Neutrophil (primary cell): Measurements from ENCODE around the gene PIEZO1.
A peak's percentile ranks its signal among the peaks of the same experiment; 100 is the strongest.

ENCODE experiments used
- H3K27ac ChIP-seq: fragments of 200-600 bp; sonication (generic); 2 replicates; pipeline ENCODE4 v1.5.1; 2016; ENCODE audit warnings: mild to moderate bottlenecking, moderate library complexity
- H3K27me3 ChIP-seq: fragments of 200-600 bp; sonication (generic); 2 replicates; pipeline ENCODE4 v1.6.0; 2016; ENCODE audit warnings: mild to moderate bottlenecking
- H3K36me3 ChIP-seq: fragments of 200-600 bp; sonication (generic); 2 replicates; pipeline ENCODE4 v1.5.1; 2017
- H3K4me1 ChIP-seq, 2 experiments: fragments of 200-600 bp in 1 of 2; sonication (generic) in 1 of 2; 1 replicate in 1 of 2; 2 replicates in 1 of 2; pipeline versions ENCODE4 v1.5.1 to v1.6.1; 2013 to 2016; ENCODE audit warnings: low read depth in 1 of 2, low read length in 1 of 2, mild to moderate bottlenecking in 1 of 2, moderate library complexity in 1 of 2; ENCODE audit not compliant: control insufficient read depth in 1 of 2, insufficient read depth in 1 of 2
- H3K4me3 ChIP-seq, 2 experiments: fragments of 200-600 bp in 1 of 2; sonication (generic) in 1 of 2; 1 replicate in 1 of 2; 2 replicates in 1 of 2; pipeline ENCODE4 v1.5.1; 2013 to 2016; ENCODE audit warnings: low read depth in 1 of 2, low read length in 1 of 2, mild to moderate bottlenecking in 1 of 2, moderate library complexity in 1 of 2
- H3K9me3 ChIP-seq: fragments of 200-600 bp; sonication (generic); 2 replicates; pipeline ENCODE4 v1.5.1; 2016
- TF ChIP-seq, protein P1 (sequence below): fragments of 200-600 bp; sonication (generic); IDR thresholded peaks from 2 replicates; pipeline ENCODE4 v1.5.1; 2016; ENCODE audit warnings: antibody characterized with exemption

The PIEZO1 gene

GRCh38 chr16:88700636-88701482 lies 84.2 kb downstream of the PIEZO1 start:
- Histone ChIP-seq H3K4me3 (peak overlapping the region; percentile 91 to 99), H3K36me3 (peaks cover 54% of the 10 kb centered on the region), H3K27me3 (no peaks in the 10 kb centered on the region), H3K4me1 (peaks cover 77 to 80% of the 10 kb centered on the region in 2 experiments), H3K27ac (peak overlapping the region; percentile 100), H3K9me3 (no peaks in the 10 kb centered on the region)
- TF ChIP-seq, protein P1, sequence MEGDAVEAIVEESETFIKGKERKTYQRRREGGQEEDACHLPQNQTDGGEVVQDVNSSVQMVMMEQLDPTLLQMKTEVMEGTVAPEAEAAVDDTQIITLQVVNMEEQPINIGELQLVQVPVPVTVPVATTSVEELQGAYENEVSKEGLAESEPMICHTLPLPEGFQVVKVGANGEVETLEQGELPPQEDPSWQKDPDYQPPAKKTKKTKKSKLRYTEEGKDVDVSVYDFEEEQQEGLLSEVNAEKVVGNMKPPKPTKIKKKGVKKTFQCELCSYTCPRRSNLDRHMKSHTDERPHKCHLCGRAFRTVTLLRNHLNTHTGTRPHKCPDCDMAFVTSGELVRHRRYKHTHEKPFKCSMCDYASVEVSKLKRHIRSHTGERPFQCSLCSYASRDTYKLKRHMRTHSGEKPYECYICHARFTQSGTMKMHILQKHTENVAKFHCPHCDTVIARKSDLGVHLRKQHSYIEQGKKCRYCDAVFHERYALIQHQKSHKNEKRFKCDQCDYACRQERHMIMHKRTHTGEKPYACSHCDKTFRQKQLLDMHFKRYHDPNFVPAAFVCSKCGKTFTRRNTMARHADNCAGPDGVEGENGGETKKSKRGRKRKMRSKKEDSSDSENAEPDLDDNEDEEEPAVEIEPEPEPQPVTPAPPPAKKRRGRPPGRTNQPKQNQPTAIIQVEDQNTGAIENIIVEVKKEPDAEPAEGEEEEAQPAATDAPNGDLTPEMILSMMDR = peak; percentile 39

DNA sequence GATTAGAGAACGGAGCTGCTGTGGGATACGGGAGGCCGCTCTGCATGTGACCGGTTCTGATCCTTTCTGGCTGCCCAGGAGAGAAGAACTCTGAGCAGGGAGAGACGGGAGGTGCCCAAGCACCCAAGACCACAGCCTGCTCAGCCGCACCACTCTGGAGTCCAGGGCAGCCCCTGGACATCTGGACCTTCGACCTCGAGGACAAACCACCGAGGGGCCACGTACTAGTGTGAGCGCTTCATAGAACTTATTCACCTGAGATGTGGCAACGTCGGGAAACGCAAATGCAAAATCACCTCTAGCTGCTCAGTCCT lies 84.7 kb downstream of the PIEZO1 start:
- H3K27ac ChIP-seq = peak overlapping the region; percentile 100
- peaks cover 76 to 78% of the 10 kb centered on the region in 2 experiments for H3K4me1 ChIP-seq
- peaks cover 60% of the 10 kb centered on the region for H3K36me3 ChIP-seq
- H3K4me3 ChIP-seq = peak overlapping the region; percentile 91 to 99
- no peaks in the 10 kb centered on the region for H3K27me3 ChIP-seq
- TF ChIP-seq, protein P1 = no peak
- no peaks in the 10 kb centered on the region for H3K9me3 ChIP-seq

GRCh38 chr16:88699180-88699579 lies 85.8 kb downstream of the PIEZO1 start:
- H3K4me1 ChIP-seq = peaks cover 65 to 67% of the 10 kb centered on the region in 2 experiments
- no peaks in the 10 kb centered on the region for H3K9me3 ChIP-seq
- H3K36me3 ChIP-seq = peaks cover 71% of the 10 kb centered on the region
- peak overlapping the region; percentile 100 for H3K27ac ChIP-seq
- peak overlapping the region; percentile 91 to 99 for H3K4me3 ChIP-seq
- TF ChIP-seq, protein P1 = no peak
- H3K27me3 ChIP-seq = no peaks in the 10 kb centered on the region

DNA sequence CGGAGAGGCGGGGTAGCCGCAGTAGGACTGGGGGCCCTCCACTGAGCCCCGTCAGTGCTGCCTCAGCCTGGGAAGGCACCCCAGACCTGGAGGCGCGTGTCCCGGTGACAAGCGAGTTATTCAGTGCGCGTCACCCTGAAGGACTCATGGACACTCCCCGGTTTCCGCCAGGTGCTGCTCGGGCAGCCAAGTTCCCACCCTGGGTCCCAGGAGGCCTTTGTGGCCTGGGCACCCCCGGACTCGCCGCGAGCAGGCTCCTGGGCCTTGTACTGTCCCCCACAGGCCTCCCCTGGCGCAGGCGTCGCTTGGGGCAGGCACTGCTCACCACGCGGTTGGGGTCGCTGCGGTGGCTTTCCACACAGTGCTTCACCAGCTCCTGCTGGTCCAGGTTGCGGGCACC lies 86.4 kb downstream of the PIEZO1 start:
- TF ChIP-seq, protein P1 = no peak
- no peaks in the 10 kb centered on the region for H3K27me3 ChIP-seq
- no peaks in the 10 kb centered on the region for H3K9me3 ChIP-seq
- peak overlapping the region; percentile 100 for H3K27ac ChIP-seq
- no peak overlapping the region for H3K4me3 ChIP-seq
- peaks cover 61 to 63% of the 10 kb centered on the region in 2 experiments for H3K4me1 ChIP-seq
- H3K36me3 ChIP-seq = peaks cover 76% of the 10 kb centered on the region

DNA sequence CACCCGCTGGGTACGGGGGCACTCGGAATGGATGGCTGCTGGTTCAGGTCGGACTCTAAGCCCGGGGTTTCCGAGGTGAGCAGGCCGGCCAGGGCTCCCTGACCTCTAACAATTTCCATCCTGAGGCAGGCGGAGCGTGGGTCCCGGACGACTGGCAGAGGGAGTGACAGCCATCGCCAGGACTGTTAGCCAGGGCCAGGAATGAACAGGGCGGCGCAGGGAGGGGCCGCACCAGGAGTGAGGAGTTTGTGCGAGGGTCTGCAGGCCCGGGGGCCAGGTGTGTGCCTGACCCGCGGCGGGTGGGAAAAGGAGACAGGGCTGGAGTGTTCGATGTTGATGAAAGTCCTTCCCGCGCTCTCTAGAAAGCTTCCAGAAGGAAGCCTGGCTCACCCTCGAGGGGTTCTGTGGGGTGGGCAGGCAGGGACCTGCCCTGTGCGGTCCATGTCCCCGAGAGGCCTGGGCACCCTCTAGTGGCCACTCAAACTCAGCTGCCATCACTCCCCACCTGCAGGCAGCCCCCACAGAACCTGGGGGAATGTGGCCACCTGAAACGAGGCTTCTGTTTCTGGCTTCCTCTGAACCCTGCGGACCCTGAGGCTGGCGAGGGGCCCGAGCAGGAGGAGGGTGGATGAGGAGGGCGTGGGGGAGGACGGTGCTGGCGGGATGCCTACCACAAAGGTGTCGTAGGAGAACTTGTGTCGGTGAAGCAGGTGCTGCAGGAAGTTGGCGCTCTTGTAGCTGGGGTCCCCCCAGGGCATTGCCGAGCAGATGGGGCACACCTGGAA lies 87.0 kb downstream of the PIEZO1 start:
- H3K4me3 ChIP-seq = no peak overlapping the region
- H3K27me3 ChIP-seq = no peaks in the 10 kb centered on the region
- TF ChIP-seq, protein P1 = peak; percentile 19
- H3K27ac ChIP-seq = peak overlapping the region; percentile 100
- peaks cover 58 to 63% of the 10 kb centered on the region in 2 experiments for H3K4me1 ChIP-seq
- H3K36me3 ChIP-seq = peaks cover 75% of the 10 kb centered on the region
- H3K9me3 ChIP-seq = no peaks in the 10 kb centered on the region
